Measurements from ENCODE around the gene TIPARP.
"Not testable (repeated sequence)": the region's sequence is repeated elsewhere in the genome, so short reads cannot be mapped to it uniquely, and the experiment has no call there.

GRCh38 chr3:156737049-156737448, 62.7 kb downstream of the TIPARP start:
- not testable (repeated sequence) for TF ChIP-seq CTCF (IDR thresholded peaks at IDR 0.05); EZH2 (IDR thresholded peaks at IDR 0.05; ENCODE audit: borderline replicate concordance, insufficient read depth, low read depth, low read length, poor library complexity, severe bottlenecking)
